ENCODE results near the gene LIN28B.
"Not testable (repeated sequence)": the region's sequence is repeated elsewhere in the genome, so short reads cannot be mapped to it uniquely, and the experiment has no call there.

Gene LIN28B

DNA sequence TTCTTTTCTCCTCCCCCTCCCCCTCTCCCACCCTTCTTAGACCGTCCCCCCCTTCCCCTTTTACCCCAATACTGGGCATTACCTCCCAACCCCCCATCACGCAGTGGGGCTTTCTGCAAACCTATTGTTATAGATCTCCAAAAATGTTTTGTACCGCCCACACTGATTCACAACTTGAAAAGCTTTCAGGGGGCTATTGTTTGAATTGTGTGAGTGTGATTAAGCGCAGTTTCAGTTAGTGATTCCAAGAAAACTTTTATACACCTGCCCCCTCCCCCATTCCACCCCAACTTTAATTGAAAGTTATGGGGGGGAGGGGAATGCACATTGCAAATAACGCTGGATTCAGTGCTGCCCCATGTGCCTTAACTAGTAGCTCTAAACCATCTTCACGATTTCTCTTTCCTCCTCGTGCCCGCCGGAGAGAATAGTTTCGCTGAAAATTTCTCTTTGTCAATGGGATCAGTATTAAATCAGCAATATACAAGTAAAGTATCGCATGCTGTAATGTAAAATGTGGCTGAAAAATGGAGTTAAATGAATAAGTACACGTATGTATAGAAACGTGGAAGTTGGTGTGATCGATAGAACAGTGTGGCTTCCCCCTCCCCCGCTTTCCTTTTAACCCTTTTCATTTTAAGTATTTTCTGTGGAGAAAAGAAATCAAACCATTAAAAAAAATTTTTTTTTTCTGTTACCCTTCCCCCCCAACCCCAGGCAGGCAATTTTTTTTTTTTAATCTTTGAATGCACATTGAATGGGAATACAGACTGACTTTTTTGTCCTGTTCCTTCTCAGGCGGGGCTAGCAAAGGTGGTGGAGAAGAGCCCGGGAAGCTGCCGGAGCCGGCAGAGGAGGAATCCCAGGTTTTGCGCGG, 632 bp downstream of the LIN28B start:
- DNase-seq, result no peak

DNA sequence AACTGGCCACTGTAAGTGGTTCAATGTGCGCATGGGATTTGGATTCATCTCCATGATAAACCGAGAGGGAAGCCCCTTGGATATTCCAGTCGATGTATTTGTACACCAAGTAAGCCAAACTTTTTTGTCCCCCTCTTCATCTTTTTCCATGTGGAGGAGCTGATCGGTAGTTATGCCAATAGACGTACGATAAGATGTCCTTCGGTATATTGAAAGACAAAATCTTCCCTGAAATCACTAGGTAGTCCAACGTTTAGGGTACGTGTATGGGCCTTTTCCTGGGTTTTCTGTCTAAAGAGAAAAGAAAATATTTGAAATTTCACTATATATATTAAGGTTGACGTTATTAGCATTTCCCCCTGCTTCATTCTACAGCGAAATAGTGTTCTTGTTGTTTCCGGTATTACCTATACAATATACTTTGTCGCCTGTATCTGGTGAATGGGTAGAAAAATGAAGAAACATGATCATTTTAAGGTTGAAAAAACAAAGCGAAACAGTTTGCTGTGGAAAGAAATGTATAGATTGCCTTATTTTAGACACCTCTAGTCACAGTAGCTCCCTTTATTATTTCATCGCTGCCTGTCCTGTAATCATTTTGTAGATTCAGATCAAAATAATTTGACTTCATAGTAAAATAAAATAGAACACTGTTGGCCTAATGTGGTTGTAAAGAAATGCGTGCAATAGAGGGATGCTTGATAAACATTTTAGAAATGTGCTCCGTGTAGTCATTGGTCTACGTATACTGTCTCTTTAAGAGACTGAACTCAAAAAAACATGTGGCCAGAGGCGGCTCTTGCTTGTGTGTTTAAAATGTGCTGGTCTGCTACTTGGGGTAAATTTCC, 1.5 kb downstream of the LIN28B start:
- no peak for DNase-seq

GRCh38 chr6:104959026-104959858, 2.3 kb downstream of the LIN28B start:
- no peak for DNase-seq

- no peak for DNase-seq
Measured at GRCh38 chr6:104969108-104969507, 12.2 kb downstream of the LIN28B start.

DNA sequence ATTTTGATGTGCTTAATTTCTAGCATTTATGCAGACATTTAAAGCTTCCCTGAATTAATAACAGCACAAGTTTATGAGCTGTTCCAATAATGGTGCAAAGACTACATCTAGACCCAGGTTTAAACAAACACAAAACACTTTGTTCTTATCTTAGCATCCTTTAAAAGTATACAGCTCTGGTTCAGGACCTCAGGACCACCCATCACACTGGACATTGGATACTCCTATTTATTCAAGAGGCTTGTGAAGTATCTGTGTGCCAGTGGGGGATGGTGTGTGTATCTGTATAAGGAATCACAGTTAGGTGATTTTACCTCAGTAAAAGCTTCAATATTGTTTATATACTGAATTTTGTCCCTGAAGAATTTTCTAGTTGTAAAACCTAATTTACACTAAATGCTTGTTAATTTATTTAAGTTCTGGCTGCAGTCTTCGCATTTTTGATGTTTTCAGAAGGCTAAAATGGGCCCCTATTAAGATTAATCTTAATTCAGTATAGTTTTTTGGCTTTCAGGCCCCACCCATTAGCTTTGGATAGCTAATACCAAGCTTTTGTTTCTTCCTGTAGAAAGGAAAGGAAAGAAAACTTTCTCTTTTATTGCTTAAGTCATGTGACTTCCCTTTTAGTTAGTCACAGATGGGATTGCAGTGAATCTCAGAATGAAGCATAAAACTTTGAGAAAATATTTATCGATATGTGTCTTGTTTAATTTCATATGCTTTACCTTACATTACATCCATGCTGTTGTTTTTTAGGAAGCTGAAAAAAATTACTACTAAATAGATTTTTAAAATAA, 13.1 kb downstream of the LIN28B start:
- no peak for DNase-seq

- DNase-seq, result no peak
Measured at GRCh38 chr6:104973404-104973803, 16.5 kb downstream of the LIN28B start.

DNA sequence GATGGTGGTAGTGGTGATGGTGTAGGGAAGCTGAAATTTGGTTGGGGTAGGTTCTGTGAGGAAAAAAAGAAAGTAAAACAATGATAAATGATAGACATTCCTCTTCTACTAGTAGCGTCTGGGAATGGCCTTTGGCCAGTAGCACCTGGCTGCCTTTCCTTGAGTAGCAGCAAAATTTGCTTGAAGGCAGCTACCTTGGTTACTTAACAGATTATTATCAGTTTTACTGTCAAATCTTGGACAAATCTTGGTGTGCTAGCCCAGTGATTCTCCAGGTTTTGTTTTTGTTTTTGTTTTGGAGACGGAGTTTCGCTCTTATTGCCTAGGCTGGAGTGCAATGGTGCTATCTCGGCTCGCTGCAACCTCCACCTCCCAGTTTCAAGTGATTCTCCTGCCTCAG, 26.4 kb downstream of the LIN28B start:
- no peak for DNase-seq

GRCh38 chr6:104983776-104984175, 26.9 kb downstream of the LIN28B start:
- DNase-seq, result no peak

DNA sequence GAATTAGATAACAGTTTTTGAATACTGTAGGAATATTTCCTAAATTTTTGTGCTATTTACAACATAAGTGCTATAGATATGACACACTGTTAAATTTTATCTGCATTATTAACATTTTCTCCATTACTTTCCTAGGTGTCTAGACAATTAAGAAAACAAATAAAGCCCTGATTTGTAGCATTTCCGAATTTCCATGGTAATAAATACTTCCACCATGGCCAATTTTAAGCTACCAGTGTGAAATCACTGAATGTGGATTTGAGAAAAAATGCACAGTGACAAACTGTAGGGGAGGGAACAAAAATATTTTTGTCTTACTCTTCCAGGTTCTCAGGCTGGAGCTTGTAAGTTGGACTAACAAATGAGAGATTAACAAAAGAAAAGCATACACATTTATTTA, 27.9 kb downstream of the LIN28B start:
- no peak for DNase-seq

GRCh38 chr6:104985875-104986274, 29.0 kb downstream of the LIN28B start:
- not testable (repeated sequence) for DNase-seq

GRCh38 chr6:104986625-104987024, 29.7 kb downstream of the LIN28B start:
- DNase-seq, result no peak

DNA sequence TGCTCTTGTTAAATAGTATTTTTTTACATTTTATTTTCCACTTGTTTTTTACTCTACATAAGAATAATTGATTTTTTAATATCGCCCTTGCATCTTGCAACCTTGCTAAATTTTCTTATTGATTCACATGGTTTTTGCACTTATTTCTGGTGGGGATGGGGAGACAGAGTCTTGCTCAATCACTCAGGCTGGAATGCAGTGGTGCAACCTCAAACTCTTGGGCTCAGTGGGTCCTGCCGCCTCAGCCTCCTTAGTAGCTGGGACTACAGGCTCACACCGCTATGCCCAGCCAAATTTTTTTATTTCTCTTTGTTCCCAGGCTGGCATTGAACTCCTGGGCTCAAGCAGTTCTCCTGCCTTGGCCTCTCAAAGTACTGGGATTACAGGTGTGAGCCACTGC, 30.3 kb downstream of the LIN28B start:
- no peak for DNase-seq

DNA sequence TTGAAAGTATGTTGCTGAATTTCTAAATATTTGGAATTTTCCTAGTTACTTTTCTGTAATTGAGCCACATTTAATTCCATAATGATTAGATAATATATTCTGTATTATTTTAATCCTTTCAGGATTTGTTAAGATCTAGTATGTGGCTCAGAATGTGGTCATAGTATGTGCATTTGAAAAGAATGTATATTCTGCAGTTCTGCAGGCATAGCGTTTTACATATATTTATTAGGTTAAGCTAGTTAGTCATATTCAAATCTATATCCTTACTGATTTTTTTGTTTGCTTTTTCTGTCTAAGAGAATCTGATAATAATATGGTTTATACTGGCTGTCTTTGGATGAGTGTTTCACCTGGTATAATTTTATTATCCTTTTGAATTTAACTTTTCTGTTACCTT, 33.2 kb downstream of the LIN28B start:
- no peak for DNase-seq

DNA sequence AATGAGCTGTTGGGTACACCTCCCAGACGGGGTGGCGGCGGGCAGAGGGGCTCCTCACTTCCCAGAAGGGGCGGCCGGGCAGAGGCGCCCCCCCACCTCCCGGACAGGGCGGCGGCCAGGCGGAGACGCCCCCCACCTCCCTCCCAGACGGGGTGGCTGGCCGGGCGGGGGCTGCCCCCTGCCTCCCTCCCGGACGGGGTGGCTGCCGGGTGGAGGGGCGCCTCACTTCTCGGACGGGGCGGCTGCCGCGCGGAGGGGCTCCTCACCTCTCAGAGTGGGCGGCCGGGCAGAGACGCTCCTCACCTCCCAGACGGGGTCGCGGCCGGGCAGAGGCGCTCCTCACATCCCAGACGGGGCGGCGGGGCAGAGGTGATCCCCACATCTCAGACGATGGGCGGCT, 34.2 kb downstream of the LIN28B start:
- not testable (repeated sequence) for DNase-seq

DNA sequence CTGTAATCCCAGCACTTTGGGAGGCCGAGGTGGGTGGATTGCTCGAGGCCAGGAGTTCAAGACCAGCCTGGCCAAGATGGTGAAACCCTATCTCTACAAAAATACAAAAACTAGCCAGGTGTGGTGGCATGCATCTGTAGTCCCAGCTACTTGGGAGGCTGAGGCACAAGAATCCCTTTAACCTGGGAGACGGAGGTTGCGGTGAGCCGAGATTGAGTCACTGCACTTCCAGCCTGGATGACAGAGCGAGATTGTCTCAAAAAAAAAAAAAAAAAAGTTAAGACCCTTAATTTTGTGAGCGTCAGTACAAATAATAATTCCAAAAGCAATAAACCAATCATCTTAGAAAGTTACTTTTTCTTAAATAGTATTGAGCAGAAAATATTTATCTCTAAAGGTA, 36.7 kb downstream of the LIN28B start:
- DNase-seq, result not testable (repeated sequence)

- no peak for DNase-seq
Measured at GRCh38 chr6:104995989-104996617, 39.2 kb downstream of the LIN28B start.

- DNase-seq, result no peak
Measured at GRCh38 chr6:105001063-105001462, 44.2 kb downstream of the LIN28B start.

DNA sequence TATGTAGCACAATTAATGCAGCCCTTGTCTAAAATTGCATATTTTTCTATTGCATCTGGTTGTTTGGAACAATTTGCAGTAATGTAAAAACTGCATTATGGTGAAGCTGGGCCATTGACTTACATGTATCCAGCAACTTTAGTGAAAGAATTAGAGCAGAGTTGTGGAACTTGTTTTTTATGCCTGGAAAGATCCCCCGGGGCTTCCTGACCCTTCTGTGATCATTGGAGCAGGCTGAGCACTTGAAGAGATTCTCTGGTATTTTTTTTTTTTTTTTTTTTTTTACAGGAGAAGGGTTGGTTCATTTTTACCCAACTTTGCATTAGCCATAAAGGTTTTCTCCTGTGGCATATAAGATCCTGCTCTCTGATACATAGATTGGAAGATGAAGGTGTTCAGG, 45.0 kb downstream of the LIN28B start:
- DNase-seq, result no peak

DNA sequence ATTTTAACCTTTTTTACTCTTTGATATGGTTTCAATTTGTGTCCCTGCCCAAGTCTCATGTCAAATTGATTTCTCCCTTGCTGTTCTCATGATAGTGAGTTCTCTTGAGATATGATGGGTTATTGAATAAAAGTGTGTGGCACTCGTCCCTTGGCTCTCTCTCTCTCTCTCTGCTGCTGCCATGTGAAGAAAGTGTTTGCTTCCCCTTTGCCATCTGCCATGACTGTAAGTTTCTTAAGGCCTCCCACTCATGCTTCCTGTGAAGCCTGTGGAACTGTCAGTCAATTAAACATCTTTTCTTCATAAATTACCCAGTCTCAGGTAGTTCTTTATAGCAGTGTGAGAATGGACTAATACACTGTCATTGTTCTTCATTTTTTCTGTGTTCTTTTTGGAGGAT, 48.5 kb downstream of the LIN28B start:
- peak in 1 of 2 experiments; percentile 15 for DNase-seq

GRCh38 chr6:105013459-105013858, 56.6 kb downstream of the LIN28B start:
- DNase-seq, result not testable (repeated sequence)

DNA sequence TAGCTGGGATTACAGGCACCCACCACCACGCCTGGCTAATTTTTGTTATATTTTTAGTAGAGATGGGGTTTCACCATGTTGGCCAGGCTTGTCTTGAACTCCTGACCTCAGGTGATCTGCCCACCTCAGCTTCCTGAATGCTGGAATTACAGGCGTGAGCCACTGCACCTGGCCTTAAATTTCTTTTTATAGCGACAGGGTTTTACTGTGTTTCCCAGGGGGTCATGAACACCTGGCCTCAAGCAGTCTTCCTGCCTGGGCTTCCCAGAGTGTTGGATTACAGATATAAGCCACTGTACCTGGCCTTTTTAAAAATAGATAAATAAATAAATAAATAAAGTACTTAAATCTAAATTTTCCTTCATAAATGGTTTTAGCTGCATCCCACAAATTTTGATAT, 57.5 kb downstream of the LIN28B start:
- no peak for DNase-seq

DNA sequence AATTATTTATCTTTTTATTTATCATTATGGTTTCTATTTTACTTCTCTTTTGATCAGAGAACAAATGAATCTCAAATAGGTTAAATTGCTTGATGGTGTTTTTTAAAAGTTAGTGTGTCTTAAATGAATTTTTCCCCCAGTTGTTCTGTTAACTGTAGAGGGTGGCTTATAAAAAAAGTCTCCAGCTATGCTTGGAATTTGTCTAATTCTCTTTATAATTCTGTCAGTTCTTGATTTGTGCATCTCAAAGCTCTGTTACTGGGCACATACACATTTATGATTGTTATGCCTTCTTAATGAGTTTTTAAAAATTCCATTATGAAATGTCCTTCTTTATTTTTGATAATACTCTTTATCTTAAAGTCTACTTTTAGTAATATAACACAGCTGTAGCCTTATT, 58.0 kb downstream of the LIN28B start:
- DNase-seq, result no peak

Data from NCI-H524 (cell line).